ENCODE results near the gene SIVA1.

The SIVA1 gene

DNA sequence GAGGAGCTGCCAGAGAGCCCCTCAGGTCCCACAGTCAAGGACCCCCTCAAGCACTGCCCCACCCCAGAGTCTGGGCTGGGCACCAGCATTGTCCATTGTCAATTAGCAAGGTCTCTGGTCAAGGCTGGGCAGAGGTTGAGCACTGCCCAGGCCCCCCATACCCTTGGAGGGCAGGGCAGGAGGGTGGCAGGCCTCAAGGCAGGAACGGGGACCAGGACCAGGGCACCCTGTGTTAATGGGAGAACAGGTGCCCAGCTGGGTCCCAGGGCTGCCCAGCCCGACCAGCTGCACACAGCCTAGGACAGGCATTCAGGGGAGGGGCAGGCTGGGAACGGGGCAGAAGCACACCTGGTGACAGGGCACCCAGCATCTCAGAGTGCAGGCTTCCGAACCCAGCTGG is 18.4 kb downstream of the SIVA1 start:
- DNase-seq: no peak

DNA sequence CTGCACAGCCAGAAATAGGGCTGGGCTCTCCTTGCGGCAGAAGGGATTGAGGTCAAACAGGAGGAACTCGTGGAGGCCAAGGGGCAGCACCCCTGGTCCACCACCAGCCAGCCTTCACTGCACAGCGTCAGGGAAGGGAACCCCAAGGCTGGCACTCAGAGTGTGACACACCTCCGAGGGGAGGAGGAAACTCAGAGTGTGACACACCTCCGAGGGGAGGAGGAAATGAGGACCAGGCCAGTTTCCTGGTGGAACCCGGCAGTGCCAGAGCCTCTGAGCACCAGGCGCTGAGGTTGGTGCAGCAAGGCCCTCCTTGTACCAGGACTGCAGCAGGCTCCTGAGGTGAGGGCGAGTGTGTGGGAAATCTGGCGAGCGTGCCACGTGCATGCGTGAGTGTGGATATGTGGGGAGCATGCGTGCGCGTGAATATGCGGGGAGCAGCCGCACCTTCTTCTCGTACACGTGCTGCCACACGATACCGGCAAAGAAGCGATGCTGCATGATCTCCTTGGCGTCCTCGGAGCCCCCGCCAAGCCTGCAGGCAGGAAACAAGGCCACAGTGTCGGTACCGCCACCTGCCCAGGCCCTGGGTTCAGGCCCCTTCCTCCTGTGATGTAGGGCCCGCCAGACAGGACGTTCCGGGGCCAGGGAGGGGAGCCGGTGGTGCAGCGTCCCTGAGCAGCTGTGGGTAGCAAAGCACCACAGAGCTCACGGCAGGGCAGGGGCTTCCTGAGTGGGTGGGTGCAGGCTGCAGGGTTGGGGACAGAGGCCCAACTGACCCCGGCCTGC is 19.2 kb downstream of the SIVA1 start:
- DNase-seq: no peak

DNA sequence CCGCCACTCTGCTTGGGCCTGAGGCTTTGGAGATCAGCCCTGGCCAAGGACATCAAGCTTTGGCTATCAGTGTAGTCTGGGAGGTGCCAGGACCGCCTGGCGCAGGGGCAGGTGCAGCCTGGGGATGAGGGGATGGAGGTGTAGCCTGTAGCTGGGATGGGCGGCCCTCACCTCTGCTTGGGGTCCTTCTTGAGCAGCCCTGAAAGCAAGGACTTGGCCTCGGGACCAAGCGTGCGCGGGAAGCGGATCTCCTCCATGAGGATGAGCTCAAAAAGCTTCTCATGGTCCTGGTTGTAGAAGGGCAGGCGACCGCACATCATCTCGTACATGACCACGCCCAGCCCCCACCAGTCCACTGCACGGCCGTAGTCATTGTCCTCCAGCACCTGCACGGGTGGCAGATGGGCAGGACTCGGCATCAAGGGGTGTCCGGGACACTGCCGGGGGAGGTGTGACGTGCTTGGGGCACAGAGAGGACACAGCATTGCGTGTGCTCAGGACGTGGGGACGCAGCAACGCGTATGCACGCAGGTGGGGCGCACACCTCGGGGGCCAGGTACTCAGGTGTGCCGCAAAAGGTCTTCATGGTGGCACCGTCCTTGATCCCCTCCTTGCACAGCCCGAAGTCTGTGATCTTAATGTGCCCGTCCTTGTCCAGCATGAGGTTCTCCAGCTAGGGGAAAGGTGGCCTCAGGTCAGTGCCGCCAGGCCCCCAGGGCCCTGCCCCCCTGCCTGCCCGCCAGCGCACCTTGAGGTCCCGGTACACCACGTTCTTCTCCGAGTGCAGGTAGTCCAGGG is 20.0 kb downstream of the SIVA1 start:
- DNase-seq: no peak

DNA sequence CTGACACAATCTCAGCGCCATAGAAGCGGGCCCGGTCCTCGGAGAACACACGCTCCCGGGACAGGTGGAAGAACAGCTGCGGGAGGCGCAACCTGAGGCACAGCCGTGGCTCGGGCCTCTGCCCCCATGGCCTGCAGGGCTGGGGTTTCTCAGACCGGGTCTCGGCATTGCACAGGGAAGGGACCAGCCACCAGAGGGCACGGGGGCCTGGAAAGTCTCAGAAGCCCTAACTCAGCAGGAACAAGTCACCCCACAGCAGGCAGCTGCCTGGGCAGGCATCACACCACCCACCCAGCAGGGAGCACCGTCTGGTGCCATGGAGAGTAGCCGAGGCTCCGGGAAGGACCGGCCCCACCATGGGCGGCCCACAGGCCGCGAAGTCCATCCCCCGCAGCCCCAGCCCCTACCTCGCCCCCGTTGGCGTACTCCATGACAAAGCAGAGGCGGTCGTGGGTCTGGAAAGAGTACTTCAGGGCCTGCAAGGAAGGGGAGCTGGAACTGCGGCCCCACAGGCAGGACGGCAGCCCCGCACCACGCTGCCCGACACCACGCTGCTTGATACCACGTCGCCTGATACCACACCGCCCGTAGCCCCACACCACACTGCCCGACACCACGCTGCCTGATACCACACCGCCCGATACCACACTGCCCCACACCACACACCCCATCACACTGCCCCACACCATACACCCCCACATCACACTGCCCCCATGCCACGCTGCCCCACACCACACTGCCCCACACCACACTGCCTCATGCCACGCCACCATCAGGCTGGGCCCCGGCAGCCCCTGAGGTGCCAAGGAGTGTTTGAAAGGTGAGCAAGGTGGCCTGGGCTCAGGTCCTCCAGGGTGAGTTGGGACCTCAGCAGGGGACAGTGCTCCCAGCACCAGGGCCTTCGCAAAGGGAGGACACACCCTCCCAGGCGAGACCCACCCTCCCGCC is 20.8 kb downstream of the SIVA1 start:
- no peak for DNase-seq

DNA sequence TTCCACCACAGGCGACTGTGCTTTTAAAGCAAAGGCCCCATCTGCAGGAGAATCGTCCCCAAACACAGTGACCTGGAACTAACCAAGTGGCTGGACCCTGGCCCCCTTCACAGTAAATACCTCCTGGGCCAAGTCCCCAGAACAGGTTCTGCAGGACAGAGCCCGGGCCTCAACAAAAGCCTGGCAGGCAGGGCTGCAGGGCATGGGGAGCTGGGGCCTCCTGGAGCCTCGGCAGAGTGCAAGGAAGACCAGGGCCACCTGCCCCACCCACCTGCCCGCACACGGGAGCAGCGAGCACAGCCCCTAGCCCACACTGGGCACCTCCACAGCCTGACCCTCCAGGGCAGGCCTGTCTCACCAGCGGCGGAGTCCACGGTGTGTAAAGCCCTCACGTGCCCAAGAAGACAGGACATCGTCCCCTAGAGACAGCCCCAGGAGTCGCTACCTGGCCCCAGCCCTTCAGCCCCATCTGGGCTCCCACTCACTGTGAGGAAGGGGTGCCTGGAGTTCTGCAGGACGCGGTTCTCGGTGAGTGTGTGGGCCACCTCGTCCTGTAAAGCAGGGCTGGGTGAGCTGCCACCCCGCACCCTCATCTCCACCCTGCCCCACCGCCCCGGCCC is 21.6 kb downstream of the SIVA1 start:
- DNase-seq: no peak

DNA sequence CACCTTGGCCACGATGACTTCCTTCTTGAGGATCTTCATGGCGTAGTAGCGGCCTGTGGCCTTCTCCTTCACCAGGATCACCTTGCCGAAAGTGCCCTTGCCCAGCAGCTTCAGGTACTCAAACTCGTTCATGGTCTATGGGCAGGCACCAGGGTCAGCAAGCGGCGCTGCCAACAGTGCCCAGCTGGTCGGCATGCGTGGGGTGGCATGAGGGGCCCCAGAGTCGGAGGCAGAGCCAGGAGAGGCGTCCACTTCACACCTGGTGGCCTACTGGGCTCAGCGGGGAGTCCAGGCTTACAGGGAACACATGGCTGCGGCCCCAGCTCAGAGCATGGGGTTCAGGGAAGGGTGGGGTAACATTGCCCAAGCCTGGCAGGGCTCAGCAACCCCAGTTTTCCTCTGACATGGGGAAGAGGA is 22.1 kb downstream of the SIVA1 start:
- DNase-seq: no peak

DNA sequence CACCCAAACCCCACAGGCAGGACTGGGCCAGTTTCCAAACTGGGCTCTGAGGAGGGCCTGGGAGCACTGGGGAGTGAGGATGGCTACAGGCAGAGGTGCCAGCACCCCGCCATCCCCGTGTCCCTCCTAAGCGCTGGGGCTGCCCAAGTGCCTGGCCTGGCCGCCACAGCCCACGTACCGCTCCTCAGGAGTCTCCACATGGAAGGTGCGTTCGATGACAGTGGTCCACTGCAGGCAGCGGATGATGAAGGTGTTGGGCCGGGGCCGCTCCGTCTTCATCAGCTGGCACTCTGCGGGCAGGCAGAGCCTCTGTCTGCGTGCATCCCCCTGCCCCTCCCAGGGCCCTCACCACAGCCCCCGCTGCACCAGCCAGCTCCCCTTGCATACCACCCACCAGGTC is 23.5 kb downstream of the SIVA1 start:
- no peak for DNase-seq

DNA sequence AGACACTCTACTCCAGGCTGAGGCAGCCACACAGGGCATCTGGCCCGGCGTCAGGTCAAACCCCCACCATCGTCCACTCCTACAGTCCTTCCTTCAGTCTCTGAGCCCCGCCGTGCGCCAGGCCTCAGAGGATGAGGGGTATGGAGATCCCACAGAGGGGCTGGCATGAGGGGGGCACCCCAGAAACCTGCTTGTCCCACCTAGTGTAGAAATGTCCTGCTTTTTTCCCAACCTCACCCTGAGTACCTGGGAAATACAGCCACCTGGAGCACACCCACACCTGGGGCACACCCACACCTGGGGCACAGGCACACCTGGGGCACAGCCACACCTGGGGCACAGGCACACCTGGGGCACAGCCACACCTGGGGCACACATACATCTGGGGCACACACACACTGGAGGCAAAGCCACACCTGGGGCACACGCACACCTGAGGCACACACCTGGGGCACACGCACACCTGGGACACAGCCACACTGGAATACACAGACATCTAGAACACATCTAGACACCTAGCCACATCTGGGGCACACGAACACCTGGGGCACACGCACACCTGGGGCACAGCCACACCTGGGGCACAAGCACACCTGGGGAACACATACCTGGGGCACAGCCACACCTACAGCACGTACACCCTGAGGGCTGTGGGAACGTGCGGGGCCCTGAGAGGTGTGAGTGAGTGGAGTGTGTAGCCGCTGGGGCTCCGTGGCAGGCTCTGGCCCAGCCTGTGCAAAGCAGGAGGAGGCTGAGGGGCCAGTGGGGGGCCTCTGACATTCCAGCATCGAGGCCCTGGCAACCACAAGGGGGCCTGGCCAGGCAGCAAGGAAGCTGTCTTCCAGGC is 24.2 kb downstream of the SIVA1 start:
- no peak for DNase-seq

DNA sequence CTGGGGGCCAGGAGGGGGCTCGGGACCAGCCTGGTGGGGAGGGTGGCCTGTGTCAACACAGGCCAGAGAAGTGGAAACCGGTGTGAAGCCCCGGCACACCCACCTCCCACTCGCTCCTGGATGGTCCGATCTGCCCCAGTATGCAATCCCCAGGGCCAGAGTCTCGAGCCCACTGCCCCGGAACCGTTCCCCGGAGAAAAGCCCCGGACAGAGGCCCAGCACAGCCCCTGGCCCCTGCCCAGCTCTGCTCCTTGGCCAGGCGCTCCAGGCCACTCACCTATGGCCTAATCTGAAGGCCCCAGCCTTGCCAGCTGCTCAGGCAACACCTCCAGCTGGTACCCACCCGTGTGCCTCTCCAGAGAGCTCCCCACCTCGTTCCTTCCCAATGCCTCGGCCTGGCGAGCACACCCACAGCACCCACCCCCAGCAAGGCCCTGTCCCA is 24.9 kb downstream of the SIVA1 start:
- no peak for DNase-seq

DNA sequence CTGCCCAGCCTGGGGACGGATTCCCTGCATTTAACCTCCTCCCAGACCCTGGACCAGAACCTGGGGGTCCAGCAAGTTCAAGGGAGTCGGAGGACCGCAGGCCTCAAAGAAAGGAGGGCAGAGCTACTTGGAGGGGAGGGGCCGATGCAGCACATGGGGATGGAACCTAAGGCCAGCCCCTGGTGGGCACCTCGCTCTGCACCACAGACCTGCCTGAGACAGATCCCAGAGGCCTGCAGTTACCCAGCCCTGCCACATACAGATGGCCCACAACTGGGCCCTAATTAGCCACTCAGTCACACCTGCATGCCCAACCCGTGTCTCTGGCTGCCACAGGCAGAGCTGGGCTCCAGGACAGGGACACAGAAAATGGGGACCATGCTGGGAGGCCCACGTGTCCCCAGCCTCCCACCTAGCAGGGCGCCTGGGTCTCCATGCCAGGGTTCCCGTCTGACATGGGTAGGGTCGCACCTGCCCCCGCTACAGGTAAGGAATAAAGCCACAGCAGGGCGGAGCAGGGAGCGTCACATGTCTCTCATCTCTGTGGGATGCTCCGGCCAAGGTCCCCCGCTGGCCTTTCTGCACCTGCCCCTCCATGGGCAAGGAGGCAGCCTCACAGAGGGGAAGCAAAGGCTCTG is 25.9 kb downstream of the SIVA1 start:
- DNase-seq: no peak

DNA sequence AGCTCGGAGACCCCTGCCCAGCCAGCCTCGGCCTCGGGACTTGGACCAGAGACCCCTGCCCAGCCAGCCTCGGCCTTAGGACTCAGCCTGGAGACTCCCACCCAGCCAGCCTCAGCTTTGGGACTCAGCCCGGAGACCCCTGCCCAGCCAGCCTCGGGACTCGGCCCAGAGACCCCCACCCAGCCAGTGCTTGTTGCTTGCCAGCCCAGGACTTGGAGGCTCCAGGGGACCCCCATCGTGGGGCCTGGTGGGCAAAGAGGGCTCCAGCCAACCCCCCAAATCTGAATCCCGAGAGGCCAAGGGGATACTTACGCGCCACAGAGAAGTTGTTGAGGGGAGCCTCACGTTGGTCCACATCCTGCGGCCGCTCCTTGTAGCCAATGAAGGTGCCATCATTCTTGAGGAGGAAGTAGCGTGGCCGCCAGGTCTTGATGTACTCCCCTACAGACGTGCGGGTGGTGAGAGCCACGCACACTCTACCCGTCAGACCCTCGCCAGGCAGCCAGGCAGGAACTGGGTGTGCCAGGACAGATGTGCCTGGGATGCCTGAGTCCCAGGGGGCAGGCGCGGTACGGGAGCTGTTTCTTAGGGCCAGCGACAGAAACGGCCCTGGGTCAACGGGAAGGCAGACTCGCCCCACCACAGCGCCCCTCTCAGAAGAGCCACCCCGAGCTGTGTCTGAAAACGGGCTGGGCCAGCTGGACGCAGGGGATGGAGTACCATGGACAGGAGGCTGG is 27.0 kb downstream of the SIVA1 start:
- DNase-seq: no peak

DNA sequence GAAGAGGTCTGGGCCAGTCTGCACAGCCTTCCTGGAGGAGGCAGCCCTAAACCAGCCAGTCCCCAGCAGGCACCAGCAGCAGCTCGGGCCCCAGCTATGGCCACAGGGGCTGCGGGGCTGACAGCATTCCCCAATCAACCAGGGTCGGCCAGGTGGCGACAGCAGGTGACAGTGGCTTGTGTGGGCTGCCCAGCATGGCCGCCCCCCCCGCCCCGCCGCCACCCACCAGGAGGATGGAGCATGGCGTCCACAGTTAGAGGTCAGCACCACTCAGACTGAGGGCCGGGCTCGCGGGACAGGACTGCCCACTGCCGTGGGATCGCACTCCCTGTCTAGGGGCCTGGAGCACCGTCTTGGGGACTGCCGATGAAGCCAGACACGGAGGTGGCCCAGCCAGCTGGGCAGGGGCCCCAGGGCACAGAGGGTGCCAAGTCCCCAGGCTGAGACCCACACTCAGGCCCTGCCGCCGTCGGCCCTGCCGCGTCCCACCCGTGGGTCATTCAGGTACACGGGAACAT is 27.6 kb downstream of the SIVA1 start:
- DNase-seq: no peak

DNA sequence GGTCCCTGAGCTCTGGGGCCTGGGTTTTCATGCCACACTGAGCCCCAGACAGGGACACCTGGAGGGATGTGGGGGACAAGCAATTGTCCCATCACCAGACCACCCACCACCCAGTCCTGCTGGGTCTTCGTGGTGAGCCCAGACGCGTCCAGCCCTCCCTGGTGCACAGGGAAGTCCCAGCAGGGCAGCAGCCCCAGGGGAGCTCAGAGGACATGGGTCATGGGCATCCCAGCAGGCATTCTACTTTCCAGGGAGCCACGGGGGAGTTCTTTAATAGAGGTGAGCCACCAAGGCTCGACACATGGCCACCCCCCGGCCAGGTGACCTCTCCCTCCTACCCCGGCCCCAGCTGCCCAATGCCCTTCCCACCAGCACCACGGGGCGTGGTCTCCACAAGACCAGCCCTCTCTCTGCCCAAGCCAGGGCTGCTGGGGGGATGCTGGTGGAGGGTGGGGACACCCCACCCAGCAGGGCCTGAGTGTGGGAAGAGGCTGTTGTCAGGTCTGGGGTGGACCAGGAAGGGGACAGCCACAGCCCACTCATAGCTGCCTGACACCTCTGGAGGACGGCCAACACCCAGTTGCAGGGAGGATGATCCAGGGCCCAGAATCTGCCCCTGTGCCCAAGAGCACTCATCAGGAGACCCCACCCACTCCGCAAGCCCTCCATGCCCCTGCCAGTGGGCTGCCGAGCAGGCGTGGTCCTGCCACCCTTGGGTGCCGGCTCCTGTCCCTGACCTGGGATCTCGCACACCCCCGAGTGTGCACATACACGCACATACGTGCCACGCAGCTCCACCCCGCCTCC is 28.5 kb downstream of the SIVA1 start:
- no peak for DNase-seq

DNA sequence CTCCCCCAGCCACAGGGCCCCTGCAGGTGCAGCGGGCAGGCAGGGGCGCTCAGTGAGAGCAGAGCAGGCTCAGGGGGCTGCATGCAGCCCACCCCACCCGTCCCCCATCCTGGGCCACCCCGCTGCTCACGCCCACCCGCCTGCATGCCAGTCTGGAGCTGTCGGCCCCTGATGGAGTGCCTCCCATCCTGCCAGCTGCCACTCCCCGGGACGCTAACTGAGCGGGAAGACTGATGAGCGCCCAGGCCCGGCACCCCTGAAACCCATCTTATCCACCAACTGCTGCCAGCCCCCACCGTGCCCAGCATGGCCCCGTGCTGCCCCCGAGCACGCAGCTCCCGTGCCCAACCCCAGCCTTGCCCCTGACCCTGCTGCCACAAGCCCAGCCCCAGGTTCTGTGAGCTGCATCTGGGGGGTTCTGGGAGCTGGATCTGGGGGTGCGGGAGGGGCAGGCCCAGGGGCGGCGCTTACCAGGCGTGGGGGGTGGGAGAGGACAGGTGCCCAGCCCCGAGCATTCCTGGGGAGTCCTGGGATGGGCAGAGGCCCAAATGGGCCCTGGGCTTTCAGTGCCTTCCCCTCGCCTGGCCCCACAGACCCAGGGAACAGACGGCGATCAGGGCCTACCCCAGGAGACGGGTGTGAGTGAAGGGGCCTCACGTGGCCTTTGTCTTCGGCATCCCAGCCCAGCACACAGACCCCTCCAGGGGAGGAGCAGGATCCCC is 29.3 kb downstream of the SIVA1 start:
- no peak for DNase-seq

DNA sequence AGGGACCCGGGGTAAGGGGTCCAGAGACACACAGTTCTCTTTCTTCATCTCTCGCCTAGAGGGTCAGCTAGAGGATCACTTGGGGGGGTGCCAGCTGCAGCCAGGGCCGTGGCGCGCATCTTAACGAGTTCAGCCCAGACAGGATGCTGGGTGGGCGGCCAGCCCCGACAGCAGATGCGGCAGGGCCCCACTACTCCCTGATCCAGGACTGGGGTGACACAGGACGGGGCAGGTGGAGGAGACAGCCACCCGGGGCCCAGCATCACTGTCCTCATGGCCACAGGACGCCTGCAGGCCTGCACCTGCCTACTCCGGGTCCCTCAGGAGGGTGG is 29.8 kb downstream of the SIVA1 start:
- DNase-seq: no peak

DNA sequence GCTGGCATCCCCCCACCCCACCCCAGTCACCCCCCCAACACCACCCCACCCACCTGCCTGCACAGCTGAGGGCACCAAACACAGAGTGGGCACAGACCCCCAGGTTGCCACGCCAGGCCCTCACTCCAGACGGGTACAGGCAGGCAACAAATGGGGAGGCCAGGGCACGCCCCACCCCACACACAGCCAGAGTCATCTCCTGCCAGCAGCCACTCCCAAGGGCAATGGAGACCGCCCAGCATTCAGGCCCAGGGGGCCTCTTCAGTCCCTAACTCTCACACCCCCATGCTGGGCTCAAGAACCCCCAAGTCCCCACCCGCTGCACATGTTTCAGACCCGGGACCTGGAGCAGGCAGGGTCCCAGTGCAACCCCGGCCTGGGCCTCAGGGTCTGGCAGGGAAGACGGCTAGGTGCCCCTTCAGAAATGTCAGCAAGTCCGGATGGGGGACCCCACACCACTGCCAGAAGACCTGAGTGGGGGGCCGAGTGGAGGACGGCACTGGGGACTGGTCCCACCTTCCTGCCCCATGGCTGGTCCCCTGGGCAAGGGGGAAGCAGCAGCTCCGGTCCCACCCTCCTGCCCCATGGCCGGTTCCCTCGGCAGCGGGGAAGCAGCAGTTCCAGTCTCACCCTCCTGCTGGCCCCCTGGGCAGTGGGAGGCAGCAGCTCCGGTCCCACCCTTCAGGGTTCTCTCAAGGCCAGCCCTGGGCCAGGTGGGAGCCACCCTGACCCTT is 30.7 kb downstream of the SIVA1 start:
- no peak for DNase-seq

DNA sequence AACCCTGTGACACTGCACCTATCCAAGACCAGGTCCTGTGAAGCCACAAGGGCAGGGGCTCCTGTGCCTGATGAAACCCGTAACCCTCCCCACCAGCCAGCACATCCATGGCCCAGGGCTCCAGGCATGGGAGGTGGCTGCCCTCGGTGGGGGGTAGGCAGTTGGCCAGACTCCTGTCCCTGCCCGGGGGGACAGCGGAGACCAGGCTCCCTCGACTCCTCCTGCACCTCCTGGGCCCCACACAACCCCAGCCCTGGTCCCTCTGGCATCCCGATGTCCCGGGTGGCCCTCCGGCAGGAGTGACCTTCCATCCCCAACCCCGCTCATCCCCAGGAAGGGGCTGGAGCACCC is 31.2 kb downstream of the SIVA1 start:
- no peak for DNase-seq
